Coronary artery (tissue), 2 donors: ENCODE data around the gene FBXL7.

Experiments
- DNase-seq: peaks from one replicate; pipeline ENCODE4 v3.0.0-alpha.2; 2017; ENCODE audit warnings: low spot score
- H3K27ac ChIP-seq, 2 donors: fragments of 200-600 bp; sonication (generic); one replicate each; pipeline ENCODE4 v1.5.1; 2016 to 2019
- H3K4me3 ChIP-seq: fragments of 200-600 bp; sonication (generic); 2 replicates; pipeline ENCODE4 v1.5.1; 2016; ENCODE audit warnings: mild to moderate bottlenecking, moderate library complexity
- TF ChIP-seq, protein P1 (sequence below): fragments of 200-600 bp; sonication (generic); IDR thresholded peaks from one replicate; pipeline ENCODE4 v1.5.1; 2019; ENCODE audit warnings: antibody characterized with exemption

FBXL7 gene

DNA sequence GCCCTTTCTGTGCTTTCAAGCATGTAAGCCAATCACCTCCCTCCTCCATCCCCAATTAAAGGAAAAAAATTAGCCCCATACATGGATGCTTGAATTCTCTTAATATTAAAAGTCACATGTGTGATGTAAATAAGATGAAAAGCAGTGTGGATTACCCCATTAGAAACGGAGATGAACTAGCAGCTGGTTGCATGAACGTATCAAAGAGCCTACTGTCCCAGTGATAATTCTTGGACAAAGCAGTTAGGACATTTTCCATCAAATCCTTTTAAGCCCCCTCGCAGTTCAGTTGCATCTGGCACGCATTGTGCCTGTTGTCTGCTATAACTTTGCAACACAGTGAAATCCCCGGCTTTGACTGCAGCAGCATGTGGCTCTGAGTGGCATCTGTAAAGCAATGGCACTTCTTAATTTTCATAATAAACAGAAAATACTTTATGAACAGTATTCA is 285.6 kb downstream of the FBXL7 start:
- no peak for DNase-seq
- no peak overlapping the region for H3K4me3 ChIP-seq
- TF ChIP-seq, protein P1, sequence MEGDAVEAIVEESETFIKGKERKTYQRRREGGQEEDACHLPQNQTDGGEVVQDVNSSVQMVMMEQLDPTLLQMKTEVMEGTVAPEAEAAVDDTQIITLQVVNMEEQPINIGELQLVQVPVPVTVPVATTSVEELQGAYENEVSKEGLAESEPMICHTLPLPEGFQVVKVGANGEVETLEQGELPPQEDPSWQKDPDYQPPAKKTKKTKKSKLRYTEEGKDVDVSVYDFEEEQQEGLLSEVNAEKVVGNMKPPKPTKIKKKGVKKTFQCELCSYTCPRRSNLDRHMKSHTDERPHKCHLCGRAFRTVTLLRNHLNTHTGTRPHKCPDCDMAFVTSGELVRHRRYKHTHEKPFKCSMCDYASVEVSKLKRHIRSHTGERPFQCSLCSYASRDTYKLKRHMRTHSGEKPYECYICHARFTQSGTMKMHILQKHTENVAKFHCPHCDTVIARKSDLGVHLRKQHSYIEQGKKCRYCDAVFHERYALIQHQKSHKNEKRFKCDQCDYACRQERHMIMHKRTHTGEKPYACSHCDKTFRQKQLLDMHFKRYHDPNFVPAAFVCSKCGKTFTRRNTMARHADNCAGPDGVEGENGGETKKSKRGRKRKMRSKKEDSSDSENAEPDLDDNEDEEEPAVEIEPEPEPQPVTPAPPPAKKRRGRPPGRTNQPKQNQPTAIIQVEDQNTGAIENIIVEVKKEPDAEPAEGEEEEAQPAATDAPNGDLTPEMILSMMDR: no peak
- no peak overlapping the region for H3K27ac ChIP-seq

DNA sequence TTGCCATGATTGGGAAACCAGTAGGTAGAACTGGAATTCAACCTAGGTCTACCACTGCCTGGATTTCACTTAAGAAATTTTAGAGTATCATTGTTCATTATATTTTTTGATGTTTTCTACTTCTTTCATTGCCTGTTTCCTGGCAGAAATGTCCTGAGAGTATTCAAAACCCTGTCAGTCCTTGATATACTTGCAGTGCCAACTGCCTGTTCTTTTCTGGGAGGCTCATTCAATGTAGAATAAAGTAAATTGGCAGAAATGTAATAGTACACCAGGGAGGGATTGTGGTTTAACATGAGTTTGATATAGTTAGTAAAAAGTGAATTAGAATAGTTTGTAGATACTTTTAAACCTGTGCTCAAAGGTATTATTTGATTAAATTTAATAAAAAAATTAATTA is 286.3 kb downstream of the FBXL7 start:
- no peak overlapping the region for H3K4me3 ChIP-seq
- DNase-seq: no peak
- no peak overlapping the region for H3K27ac ChIP-seq
- TF ChIP-seq, protein P1: no peak

DNA sequence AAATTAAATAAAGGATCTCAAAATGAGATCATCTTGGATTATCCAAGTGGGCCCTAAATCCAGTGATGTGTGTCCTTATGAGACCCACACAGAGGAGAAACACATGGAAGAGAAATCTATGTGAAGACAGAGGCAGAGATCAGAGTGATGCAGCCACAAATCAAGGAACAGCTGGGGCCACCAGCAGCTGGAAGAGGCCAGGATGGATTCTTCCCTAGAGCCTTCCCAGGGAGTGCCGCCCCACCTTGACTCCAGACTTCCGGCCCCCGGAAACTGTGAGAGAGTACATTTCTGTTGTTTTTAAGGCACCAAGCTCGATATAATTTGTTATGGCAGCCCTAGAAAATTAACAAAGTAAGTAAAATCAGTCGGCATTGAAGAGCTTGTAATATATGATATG is 286.9 kb downstream of the FBXL7 start:
- no peak overlapping the region for H3K4me3 ChIP-seq
- H3K27ac ChIP-seq: no peak overlapping the region
- DNase-seq: no peak
- TF ChIP-seq, protein P1: no peak

DNA sequence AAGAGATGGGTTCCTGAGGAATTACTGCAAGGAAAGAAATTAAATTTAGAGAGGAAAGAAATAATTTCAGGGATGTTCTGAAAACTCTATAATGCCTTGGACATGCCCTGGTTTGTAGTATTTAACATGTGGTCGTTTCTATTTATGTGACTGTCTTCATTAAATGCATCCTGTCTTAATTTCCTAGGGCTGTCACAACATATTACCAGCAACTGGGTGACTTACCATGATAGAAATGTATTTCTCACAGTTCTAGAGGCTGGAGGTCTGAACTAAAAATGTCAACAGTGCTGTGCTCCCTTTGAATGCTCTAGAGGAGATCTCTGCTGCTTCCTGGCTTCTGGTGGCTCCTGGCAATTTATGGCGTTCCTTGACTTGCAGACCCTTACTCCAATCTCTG is 287.7 kb downstream of the FBXL7 start:
- TF ChIP-seq, protein P1: no peak
- DNase-seq: no peak
- Histone ChIP-seq H3K27ac (no peak overlapping the region), H3K4me3 (no peak overlapping the region)

DNA sequence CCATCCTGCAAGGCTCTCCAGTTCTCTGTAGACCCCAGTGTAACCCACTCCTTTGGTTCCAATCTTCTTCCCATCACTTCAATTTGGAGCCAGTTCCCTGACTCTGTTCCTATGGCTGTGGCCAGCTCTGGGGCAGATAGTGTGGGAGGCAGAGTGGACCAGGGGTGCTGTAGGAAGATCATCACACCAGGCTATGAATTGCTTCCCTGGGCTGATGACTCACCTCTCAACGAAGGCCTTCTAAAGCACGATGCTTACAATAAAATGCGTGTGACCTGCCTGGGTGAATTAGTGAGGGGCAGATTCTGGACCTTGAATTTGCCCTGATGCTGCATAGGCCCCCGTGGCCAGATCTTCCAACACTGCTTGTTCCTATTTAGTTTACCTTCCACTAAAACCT is 289.7 kb downstream of the FBXL7 start:
- H3K4me3 ChIP-seq: no peak overlapping the region
- no peak overlapping the region for H3K27ac ChIP-seq
- no peak for DNase-seq
- TF ChIP-seq, protein P1: no peak

DNA sequence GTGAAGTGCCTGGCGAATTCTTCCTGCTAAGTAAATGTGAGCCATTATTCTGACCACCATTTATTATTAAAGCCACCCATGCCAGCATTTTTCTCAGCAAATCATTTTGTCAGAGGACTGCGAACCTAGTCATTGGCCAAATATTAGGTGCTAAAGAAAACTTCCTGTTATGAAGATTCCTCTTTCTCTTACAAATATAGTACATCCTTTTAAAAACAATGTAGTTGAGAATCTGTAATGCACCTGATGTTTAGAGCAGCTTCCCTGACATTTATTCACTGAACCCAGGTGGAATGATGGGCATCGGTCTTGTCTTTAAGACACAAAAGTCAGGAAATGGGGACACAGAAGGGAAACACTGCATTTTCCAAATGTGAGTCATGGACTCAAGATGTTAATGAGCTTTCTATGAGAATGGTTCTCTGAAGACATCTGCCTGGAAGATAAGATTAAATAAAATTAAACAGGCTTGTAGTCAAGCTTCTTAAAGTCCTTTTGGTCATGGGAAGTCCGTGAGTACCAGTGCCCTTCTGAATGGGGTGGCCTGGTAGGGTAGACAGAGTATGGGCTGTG is 290.6 kb downstream of the FBXL7 start:
- no peak overlapping the region for H3K4me3 ChIP-seq
- TF ChIP-seq, protein P1: no peak
- H3K27ac ChIP-seq: no peak overlapping the region
- DNase-seq: no peak

DNA sequence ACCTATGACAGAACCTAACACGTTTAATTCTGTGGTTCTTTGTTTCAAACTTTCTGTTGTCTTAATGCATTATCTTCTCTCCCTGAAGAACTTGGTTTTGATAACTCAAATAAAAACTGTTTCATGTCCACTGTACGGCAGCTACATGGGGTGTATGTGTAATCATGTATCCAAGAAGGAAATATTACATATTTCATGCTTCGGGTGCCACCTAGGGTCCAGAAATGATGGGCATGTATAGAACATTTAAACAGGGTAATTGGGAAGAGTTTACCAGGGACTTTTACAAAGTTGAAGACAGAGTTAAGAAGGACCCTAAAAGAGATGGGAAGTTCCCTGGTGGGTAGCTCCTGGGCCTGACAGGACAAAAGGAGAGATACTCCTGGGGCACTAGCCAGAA is 291.3 kb downstream of the FBXL7 start:
- Histone ChIP-seq H3K27ac (no peak overlapping the region), H3K4me3 (no peak overlapping the region)
- TF ChIP-seq, protein P1: no peak
- no peak for DNase-seq
